Measurements from ENCODE around the gene TMEM63A.
"Not testable (repeated sequence)": the region's sequence is repeated elsewhere in the genome, so short reads cannot be mapped to it uniquely, and the experiment has no call there.

The TMEM63A gene

GRCh38 chr1:225812488-225813213, 69.5 kb downstream of the TMEM63A start:
- H3F3A ChIP-seq (ENCODE audit: insufficient read depth) = no peaks in the 10 kb centered on the region
- H3K9me3 ChIP-seq (ENCODE audit: insufficient read depth, low read length) = no peaks in the 10 kb centered on the region
- H4K20me1 ChIP-seq (ENCODE audit: low read depth, low read length) = no peaks in the 10 kb centered on the region
- no peaks in the 10 kb centered on the region for H3K9me2 ChIP-seq (replicated peaks; ENCODE audit: insufficient read depth, low read length)
- no peaks in the 10 kb centered on the region for H3K36me3 ChIP-seq (ENCODE audit: low read length)
- H2AFZ ChIP-seq (ENCODE audit: low read depth, low read length, severe bottlenecking) = no peak overlapping the region
- H3K9ac ChIP-seq (ENCODE audit: low read length) = no peak overlapping the region
- no peak for TF ChIP-seq EZH2phosphoT487 (conservative IDR thresholded peaks at IDR 0.05; ENCODE audit: low read length)
- TF ChIP-seq, protein P1, sequence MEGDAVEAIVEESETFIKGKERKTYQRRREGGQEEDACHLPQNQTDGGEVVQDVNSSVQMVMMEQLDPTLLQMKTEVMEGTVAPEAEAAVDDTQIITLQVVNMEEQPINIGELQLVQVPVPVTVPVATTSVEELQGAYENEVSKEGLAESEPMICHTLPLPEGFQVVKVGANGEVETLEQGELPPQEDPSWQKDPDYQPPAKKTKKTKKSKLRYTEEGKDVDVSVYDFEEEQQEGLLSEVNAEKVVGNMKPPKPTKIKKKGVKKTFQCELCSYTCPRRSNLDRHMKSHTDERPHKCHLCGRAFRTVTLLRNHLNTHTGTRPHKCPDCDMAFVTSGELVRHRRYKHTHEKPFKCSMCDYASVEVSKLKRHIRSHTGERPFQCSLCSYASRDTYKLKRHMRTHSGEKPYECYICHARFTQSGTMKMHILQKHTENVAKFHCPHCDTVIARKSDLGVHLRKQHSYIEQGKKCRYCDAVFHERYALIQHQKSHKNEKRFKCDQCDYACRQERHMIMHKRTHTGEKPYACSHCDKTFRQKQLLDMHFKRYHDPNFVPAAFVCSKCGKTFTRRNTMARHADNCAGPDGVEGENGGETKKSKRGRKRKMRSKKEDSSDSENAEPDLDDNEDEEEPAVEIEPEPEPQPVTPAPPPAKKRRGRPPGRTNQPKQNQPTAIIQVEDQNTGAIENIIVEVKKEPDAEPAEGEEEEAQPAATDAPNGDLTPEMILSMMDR (IDR thresholded peaks at IDR 0.05; ENCODE audit: insufficient read depth, low read length, poor library complexity, severe bottlenecking) = no peak
- no peak overlapping the region for H3K4me2 ChIP-seq (ENCODE audit: low read depth, low read length, poor library complexity, severe bottlenecking)
- no peaks in the 10 kb centered on the region for H3K27me3 ChIP-seq (ENCODE audit: low read length)
- no peaks in the 10 kb centered on the region for H3K79me2 ChIP-seq (ENCODE audit: insufficient read depth, low read length)
- H3K27ac ChIP-seq (ENCODE audit: low read depth, low read length) = no peak overlapping the region
- no peak overlapping the region for H3K4me3 ChIP-seq (ENCODE audit: insufficient read depth, low read length, poor library complexity, severe bottlenecking)

GRCh38 chr1:225811622-225812487, 70.3 kb downstream of the TMEM63A start:
- no peaks in the 10 kb centered on the region for H4K20me1 ChIP-seq (ENCODE audit: low read depth, low read length)
- H3K4me2 ChIP-seq (ENCODE audit: low read depth, low read length, poor library complexity, severe bottlenecking) = no peak overlapping the region
- no peak overlapping the region for H2AFZ ChIP-seq (ENCODE audit: low read depth, low read length, severe bottlenecking)
- no peak overlapping the region for H3K27ac ChIP-seq (ENCODE audit: low read depth, low read length)
- H3K9ac ChIP-seq (ENCODE audit: low read length) = no peak overlapping the region
- TF ChIP-seq EZH2phosphoT487 (conservative IDR thresholded peaks at IDR 0.05; ENCODE audit: low read length) = no peak
- TF ChIP-seq, protein P1 (IDR thresholded peaks at IDR 0.05; ENCODE audit: insufficient read depth, low read length, poor library complexity, severe bottlenecking) = no peak
- H3K9me2 ChIP-seq (replicated peaks; ENCODE audit: insufficient read depth, low read length) = no peaks in the 10 kb centered on the region
- H3K9me3 ChIP-seq (ENCODE audit: insufficient read depth, low read length) = no peaks in the 10 kb centered on the region
- H3K27me3 ChIP-seq (ENCODE audit: low read length) = no peaks in the 10 kb centered on the region
- no peaks in the 10 kb centered on the region for H3F3A ChIP-seq (ENCODE audit: insufficient read depth)
- no peak overlapping the region for H3K4me3 ChIP-seq (ENCODE audit: insufficient read depth, low read length, poor library complexity, severe bottlenecking)
- H3K36me3 ChIP-seq (ENCODE audit: low read length) = no peaks in the 10 kb centered on the region
- no peaks in the 10 kb centered on the region for H3K79me2 ChIP-seq (ENCODE audit: insufficient read depth, low read length)

- not testable (repeated sequence) for H3K27ac ChIP-seq (ENCODE audit: low read depth, low read length)
Measured at GRCh38 chr1:225810579-225811538, 71.3 kb downstream of the TMEM63A start.

More at GRCh38 chr1:225810579-225811538, 71.3 kb downstream of the TMEM63A start:
- not testable (repeated sequence) for H3K79me2 ChIP-seq (ENCODE audit: insufficient read depth, low read length); H2AFZ ChIP-seq (ENCODE audit: low read depth, low read length, severe bottlenecking); H3K9me3 ChIP-seq (ENCODE audit: insufficient read depth, low read length); H3K27me3 ChIP-seq (ENCODE audit: low read length); H3F3A ChIP-seq (ENCODE audit: insufficient read depth); H3K9me2 ChIP-seq (replicated peaks; ENCODE audit: insufficient read depth, low read length); H3K36me3 ChIP-seq (ENCODE audit: low read length); H4K20me1 ChIP-seq (ENCODE audit: low read depth, low read length)
- Histone ChIP-seq H3K9ac (ENCODE audit: low read length) (peak overlapping the region; percentile 33; the same call in 1 of the 2 replicates), H3K4me3 (ENCODE audit: insufficient read depth, low read length, poor library complexity, severe bottlenecking) (peak overlapping the region; percentile 35), H3K4me2 (ENCODE audit: low read depth, low read length, poor library complexity, severe bottlenecking) (peak overlapping the region; percentile 43)

Data from SU-DHL-6 (cell line).